T1000 (cell line): ENCODE measurements around the gene IYD.
"Not testable (repeated sequence)": the region's sequence is repeated elsewhere in the genome, so short reads cannot be mapped to it uniquely, and the experiment has no call there.

Experiments
- DNase-seq: peaks from one replicate; lab custom pipeline; 2025; ENCODE audit warnings: mixed read lengths; lab: John Stamatoyannopoulos, UW

Gene IYD

DNA sequence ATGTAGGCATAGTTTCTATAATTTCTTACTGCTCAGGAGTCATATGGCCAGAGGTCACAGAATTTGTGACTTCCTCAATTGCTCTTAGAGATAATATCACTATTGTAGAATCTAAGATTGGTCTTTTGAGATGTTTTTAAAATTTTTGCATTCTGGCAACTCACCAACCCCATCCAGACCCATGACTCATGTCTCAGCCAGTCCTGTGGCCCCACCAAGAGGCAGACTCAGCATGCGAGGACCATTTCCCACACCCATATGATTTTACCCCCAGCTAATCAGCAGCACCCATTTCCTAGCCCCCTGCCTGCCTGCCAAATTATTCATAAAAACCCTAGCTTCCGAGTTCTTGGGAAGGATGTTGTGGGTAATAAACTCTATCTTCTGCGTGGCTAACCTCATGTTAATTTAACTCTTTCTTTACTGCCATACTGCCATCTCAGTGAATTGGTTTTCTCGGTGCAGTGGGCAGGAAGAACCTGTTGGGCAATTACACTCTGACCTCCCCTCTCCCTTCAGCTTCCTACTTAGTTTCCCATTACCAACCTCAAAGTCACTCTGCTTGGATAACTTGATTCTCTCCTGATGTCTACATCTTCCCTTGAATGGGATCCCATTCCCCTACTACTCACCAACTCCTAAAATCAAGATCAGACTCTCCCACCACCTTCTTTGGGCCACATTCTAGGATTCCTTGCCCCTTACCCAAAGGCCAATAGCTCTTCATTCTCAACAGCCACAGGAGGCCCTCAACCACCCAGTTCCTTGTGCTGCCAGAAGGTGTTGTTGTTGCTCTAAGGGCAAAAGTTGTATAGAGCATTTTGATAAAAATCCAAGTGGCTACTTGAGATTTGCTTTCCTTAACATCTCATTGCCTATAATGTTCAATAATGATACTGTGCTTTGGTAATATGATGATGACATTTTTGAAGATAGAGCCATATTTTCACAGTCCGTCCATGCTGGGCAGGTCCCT lies 16.2 kb upstream of the IYD start:
- DNase-seq: no peak

DNA sequence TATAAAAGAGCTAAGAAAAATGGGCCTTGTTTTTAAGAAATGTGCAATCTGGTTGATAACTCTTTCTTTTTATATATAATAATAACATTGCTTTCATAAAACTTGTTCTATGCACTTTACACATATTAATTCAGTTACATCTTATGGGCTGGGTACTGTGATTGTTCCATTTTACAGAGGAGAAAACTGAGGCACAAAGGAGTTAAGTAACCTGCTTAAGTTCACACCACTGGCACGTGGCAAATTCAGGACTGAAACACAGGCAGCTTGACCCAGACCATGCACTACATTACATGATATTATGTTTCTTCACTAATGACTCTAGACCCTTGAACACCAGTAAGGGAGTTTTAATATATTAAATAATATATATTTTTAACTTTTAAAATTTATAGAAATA lies 15.4 kb upstream of the IYD start:
- no peak for DNase-seq

DNA sequence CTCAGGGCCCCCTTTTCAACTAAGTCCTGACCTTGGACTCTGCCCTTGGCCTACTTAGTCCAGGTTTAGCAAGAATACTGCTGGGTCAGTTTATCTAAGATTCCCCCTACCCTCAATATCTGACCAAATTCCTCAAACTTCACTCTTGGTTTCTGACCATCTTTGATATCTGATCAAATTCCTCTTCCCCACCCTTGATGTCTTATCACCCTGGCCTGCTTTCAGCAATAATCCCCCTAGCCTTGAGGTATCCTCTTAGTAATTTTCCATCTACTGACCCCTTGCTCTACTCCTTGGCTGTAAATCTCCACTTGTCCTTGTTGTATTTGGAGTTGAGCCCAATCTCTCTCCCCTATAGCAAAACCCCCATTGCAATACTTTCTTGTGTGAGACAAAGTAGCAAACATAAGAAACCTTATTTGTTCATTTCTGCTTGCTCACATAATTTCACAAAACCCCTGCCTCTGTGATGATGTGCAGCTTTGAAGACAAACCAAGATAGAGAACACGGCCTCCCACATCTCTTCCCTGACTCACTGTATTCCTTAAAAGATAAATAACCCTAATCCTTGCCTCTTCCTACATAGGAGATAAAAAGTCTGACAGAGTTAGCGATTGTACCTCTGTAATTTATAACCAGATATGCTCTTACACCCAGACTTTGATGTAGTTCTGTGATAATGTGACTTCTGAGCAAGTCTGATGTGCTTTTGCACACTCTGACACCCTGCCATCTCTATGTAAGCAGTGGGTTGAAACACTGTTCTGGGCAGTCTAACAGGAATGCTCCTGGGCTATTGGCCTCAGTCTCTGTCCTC lies 13.8 kb upstream of the IYD start:
- no peak for DNase-seq

DNA sequence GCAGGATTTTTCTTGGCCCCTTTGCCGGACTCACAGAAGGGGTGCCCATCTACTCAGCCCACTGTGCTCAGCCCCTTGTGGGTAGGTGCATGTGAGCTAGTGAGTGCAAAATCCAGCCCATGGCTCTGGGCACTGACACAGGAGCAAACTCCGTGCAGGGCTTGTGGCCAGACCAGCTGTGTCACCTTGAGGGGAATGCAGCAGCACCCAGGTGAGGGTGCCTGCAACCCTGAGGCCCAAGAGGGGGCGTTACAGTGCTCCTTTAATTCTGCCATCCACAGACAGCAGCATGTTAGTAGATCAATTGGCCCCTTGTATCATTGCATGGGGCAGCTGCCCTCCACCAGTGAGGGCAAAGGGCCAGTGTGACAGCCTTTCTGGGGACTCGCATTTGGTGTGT lies 12.9 kb upstream of the IYD start:
- DNase-seq: no peak

DNA sequence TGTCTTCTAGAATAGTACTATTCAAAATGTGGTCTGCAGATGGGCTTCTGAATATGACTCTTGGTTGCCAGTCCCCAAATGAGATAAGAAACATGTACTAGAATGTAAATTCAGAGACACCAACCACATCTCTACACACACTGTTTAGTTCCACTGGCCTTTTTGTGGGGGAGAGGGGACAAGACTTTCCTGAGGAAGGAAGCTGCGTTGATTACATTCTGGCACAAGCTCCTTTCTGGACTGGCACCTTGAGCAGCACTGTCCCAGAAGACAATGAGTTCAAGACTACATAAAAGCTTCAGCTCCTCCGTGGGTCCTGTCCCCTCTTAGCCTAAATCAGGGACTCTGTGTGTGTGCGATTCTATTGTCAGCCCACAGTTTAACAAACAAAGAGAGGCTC lies 6.9 kb upstream of the IYD start:
- no peak for DNase-seq

DNA sequence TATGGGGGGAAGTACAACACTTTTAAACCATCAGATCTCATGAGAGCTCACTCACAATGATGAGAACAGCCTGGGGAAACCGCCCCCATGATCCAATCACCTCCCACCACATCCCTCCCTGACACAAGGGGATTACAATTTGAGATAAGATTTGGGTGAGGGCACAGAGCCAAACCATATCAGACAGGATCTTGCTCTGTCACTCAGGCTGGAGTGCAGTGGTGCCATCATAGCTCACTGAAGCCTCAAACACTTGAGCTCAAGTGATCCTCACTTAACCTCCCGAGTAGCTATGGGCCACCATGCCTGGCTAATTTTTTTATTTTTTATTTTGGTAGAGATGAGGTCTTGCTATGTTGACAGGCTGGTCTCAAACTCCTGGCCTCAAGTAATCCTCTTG lies 5.1 kb upstream of the IYD start:
- no peak for DNase-seq

DNA sequence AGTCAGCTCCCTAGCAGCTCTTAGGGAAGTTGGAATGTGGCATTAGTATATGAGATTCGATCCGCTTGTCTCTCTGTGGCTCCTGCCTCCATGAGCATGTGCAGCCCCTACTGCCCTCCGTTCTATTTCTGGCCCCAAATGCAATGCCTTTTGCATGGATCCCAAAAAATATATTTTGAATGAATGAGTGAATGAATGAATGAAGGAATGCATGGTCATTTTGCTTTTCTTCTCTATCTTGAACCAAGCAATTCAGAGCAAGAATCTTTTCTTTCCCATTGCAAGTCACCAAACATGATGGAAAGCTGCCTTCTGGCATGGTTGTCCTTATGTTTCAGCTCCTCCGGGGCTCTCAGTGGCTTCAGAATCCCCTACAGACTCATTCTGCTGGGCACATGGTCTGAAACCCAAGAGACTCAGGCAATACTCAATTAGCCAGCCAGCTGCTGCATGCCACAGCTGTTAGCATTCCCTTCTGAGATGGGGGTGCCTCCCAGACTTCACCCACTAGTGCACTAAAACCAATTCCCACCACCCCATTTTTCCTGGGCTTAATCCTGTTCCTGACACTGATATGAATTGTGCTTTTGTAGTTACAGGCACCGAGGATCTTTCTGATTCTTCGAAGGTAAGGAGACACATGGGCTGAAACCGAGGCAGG lies 2.6 kb upstream of the IYD start:
- no peak for DNase-seq

DNA sequence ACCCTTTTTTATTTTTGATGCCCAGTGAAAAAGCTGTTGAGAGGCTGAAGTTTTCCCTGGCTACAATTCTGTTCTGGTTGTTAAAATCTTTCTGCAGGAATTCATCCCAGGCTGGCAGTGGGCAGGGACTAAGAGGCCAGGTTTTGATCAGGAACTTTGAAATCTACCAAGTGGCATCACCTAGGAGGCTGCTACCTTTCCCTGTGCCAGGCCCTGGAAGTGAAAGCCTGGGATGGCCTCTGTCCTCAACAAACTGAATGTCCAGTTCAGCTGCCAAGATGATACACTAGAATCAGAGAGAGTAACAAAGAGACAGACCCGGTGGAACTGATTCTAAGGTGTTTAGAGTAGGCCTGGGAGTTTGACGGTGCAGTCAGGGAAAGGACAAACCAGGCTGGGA lies 596 bp downstream of the IYD start:
- no peak for DNase-seq

DNA sequence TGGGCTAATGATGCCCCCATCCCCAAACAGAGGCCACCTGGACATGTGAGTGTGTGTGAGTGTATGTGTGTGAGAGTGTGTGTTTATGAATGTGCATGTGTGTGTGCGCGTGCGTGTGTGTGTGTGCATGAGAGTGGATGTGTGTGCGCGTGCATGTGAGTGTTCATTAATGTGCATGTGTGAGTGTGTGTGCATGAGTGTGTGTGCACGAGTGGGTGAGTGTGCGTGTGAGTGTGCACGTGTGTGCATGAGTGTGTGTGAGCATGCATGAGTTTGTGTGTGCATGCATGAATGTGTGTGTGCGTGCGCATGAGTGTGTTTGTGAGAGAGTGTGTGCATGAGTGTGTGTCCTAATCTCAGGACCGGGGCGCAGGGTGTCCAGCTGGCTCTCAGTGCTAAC lies 1.3 kb downstream of the IYD start:
- DNase-seq: no peak

DNA sequence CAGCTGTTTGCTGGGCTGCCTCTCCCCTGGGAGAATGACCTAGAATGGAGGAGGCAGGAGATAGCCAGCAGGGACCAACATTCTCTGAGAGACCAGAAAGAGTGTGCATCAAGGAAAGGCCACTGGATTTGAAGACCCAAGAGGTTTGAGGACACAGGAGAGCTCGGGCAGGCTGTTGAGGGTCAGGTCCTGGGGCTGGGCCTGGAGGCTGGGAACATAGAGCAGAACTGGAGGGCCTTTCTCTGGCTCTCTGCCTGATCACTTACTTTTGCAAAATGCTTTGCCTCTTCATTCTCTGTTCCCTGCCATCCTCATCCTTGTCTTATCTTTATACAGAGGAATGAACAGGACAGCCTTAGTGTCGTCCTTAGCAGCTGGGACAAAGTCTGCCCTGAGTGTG lies 2.5 kb downstream of the IYD start:
- DNase-seq: no peak

DNA sequence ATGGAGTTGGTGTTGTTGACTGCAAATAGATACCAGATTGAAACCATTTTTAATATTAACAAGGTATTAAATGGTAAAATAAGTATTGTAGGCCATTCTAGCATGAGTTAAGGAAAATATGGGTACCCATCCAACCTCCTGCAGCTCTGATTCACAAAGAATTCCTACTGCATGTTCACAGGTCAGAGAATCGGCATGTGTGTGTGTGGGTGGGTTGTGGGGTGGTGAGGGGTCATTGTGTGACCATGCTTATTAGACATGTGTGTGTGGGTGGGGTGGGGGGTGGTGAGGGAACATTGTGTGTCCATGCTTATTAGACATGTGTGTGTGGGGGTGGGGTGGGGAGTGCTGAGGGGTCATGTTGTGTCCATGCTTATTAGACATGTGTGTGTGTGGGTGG lies 3.2 kb downstream of the IYD start:
- no peak for DNase-seq

DNA sequence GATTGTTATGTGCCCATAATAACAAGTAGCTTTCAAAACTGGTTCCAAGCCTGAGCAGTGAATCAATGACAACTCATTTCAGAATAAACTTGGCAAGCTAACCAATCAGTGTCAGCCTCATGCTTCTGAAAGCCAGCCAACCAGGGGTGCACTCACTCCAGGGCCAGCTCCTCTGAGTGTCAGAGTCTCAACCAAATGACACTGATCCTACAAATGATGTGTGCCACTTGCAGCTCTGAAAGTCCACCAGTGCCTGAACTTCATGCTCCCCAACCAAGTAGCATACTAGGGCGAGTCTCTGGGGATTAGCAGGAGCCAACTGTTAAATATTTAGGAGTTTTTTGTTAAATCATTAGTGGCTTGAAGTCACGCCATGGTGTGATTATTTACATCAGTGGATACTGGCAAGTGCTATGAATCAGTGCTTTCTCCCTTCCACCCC lies 4.5 kb downstream of the IYD start:
- no peak for DNase-seq

DNA sequence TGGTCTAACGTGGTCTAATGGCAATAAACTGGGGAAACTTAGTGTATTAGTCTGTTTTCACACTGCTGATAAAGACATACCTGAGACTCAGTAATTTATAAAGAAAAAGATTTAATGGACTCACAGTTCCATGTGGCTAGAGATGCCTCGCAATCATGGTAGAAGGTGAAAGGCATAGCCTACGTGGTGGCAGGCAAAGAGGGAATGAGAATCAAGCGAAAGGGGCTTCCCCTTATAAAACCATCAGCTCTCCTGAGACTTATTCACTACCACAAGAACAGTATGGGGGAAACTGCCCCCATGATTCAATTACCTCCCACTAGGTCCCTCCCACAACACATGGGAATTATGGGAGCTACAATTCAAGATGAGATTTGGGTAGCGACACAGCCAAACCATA lies 5.5 kb downstream of the IYD start:
- DNase-seq: not testable (repeated sequence)

DNA sequence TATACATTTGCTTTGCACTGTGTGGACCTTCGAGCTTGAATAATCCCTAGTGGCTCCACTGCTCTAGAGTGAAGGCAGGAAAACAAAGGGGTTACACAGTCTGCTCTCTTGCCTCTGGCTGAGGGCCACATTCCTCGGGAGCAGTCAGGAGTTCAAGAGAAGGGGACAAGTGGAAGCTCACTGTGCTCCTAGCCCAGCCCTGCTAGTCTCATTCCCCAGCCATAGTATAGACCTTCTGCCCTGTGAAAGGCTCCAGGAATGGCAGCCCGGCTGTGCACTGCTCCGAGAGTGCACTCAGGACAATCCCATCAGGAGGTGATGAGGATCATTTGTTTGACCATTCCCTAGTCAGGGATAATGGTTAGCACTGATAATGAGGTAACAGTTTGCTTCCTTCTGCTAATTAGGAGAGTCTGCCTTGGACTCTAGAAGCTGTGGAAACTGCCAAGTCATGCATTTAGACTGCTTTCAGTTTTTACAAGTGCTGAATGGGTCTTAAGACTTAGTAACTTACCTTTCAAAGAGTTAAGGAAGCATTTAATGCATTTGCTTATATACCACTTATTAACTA lies 8.5 kb downstream of the IYD start:
- DNase-seq: no peak

DNA sequence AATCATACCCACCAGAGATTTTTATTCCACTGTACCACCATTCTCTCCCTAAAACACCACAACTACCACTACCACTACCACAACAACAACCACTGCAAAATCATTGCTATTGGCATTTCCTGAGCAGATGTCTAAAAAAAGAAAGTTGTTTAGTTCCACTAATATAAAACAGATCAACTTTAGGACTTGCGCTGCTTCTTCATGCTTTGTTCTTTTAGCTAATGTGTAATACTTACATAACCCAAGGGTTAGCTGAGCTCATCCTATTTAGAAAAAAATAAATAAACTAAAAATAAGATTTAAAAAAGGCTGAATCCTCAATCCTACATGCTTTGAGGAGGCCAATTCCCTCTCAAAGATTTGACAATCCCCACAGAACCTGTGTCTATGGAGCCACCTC lies 11.4 kb downstream of the IYD start:
- DNase-seq: no peak

DNA sequence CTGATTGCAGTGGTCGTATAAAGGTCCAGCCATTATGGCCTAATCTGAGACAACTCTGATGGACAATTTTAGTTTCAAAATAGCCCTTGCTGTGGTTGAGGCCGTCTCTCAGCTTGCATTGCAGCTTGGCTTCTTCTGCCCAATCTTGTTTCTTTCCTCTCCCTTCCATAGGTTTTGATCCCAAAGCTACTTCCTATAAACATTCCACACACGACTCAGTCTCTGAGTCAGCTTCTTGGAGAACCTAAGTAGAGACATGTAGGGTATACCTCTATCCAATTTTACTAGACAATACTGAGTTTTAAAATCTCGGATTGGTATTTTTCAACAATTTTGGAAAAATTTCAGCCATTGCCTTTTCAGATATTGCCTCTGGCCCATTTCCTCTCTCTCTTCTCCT lies 13.4 kb downstream of the IYD start:
- no peak for DNase-seq

DNA sequence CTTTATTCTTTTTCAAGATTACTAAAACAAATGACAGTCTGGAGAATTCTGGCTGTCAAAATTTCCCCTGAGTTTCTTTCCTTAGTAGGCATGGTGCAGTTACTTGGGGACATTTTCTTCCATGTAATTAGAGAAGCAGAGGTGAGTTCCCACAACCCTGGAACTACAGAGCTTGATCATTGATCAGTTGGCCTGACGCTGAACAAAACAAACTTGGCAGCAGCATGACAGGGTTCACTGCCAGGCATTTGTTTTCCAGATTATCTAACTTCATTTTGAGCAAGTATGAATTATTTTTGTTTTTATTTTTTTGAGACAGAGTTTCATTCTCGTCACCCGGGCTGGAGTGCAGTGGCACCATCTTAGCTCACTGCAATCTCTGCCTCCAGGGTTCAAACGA lies 22.6 kb downstream of the IYD start:
- DNase-seq: no peak

DNA sequence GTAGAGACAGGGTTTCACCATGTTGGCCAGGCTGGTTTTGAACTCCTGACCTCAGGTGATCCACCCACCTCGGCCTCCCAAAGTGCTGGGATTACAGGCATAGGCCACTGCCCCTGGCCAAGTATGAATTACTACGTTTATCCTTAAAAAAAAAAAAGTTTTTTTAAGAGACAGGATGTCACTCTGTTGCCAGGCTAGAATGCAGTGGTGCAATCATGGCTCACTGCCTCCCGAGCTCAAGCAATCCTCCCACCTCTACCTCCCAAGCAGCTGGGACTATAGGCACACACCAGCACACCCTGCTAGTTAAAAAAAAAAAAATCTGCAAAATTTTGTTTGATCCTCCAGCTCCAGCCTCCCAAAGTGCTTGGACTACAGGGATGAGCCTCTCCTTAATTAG lies 23.1 kb downstream of the IYD start:
- no peak for DNase-seq

DNA sequence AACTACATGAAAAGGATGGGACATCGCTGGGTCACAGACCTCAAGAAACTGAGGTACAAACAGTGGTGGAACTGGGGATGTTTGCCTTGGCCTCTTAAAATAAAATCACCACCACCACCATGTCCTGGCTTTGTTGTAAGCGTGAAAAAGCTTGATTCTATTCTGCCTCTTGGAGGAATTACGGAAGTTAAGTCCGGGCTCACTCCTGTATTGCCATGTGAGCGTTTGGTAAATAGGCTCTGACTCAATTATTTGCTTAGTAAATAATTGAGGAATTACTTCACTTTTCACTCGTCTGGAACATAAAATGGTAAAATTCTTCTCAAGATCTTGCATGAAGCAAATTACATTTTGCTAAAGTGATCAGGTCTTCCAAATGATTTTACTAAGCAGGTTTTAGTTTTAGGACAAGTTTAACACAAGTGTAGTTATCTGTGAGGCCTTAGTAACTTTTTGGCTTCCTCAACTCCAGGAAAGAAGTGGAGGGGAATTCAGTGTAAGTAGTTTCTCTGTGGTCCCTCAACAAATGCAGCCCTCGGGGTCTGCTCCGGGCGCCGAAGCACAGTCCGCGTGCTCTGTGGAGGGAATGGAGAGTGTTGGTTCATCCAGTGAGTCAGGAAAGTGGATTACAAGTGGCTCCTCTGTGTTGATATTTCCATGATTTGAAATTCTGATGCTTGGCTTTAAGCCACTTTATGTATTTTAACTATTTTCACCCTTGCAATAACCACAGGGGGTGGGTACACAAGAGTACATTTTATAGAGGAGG lies 23.8 kb downstream of the IYD start:
- DNase-seq: no peak

DNA sequence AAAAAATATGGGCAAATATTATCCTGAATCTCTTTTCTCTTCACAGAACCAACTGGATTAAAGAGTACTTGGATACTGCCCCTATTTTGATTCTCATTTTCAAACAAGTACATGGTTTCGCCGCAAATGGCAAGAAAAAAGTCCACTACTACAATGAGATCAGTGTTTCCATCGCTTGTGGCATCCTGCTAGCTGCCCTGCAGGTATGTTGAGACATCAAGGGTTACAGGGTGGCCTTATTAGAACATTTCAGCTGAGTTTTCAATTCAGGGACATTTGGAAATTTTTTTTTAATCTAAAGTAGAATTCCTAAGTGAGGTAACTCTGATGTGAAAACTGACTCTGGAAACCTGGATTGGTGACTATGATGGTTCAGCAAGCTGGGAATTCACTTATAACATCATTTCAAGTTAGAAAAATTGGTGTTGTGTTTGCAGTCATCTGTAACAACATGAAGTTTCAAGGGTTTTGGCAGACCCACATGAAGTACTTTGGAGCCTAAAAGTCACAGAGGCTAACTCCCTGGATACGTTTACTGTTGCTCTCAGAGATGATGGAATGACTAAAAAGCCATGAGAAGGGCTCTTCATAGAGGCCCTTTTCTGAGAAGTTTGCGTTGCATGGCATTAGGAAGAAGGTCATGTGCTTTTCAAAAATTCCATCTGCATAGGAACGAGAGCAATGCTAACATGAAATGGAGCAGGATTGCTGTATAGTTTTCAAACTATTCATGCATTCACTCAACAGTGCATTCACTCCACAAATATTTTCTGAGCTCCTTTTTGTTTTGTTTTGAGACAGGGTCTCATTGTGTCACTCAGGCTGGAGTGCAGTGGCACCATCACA lies 25.5 kb downstream of the IYD start:
- DNase-seq: no peak

DNA sequence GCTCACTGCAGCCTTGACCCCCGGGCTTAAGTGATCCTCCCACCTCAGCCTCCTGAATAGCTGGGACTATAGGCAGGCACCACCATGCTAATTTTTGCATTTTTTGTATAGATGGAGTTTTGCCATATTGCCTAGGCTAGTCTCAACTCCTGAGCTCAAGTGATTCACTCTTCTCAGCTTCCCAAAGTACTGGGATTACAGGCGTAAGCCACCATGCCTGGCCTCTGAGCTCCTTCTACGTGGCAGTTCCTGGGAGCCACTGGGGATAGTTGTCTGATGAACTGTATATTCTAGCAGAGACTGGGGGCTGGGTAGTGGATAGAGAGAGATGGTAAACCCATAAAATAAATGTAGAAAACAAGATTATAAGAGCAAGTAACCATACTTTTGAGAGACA lies 26.1 kb downstream of the IYD start:
- no peak for DNase-seq
